ENCODE results near the gene ASB9. TPM values are rescaled to one million over a fixed set of nuclear protein-coding genes. Genes with fewer than 3 reads are reported as not detected.

ASB9 gene
- polyA plus RNA-seq, 2 of the 4 experiments (the other 2 are of a cell fraction) = 24.7 to 40.8 TPM

- no peak for DNase-seq (ENCODE audit: low read depth in 1 of 2, low spot score in 1 of 2)
- FAIRE-seq = peak; percentile 59
- Histone ChIP-seq H3K4me2 (no peak within 1 kb of the TSS), H3K4me3 (no peak within 1 kb of the TSS), H3K27ac (no peak within 1 kb of the TSS), H3K9me3 (no peaks in the 10 kb centered on the region), H3K4me1 (peaks cover under 1% of the 10 kb centered on the region; the same call in 1 of the 3 replicates)
- CTCF ChIA-PET = no interaction called here
- WGBS (ENCODE audit: missing lambda C conversion rate) = 52% methylated on average over 3 of the region's 3 CpGs
- no peak for ATAC-seq
- POLR2A ChIA-PET = no interaction called here
- TF ChIP-seq EP300 (IDR thresholded peaks at IDR 0.05) (no peak), KDM1A (IDR thresholded peaks at IDR 0.05; ENCODE audit: low read depth) (no peak), BHLHE40 (IDR thresholded peaks at IDR 0.05; ENCODE audit: low read depth, low read length) (no peak), CBX8 (IDR thresholded peaks at IDR 0.05) (no peak), USF2 (IDR thresholded peaks at IDR 0.05) (no peak), FOSB (CRISPR knock-in tag; IDR thresholded peaks at IDR 0.05) (no peak), FOSL2 (IDR thresholded peaks at IDR 0.05) (no peak), FOSL2 (CRISPR knock-in tag; IDR thresholded peaks at IDR 0.05) (no peak), ZSCAN20 (CRISPR knock-in tag; IDR thresholded peaks at IDR 0.05) (no peak), NFE2L2 (conservative IDR thresholded peaks at IDR 0.05; ENCODE audit: low read length) (no peak), GATA3 (IDR thresholded peaks at IDR 0.05; ENCODE audit: borderline replicate concordance) (no peak), HOXB5 (CRISPR knock-in tag; IDR thresholded peaks at IDR 0.05) (no peak), MYC (IDR thresholded peaks at IDR 0.05; ENCODE audit: borderline replicate concordance, low read length) (no peak), MAFK (IDR thresholded peaks at IDR 0.05; ENCODE audit: partially characterized antibody) (no peak), RCOR1 (IDR thresholded peaks at IDR 0.05; ENCODE audit: low read depth, low read length) (no peak), NR3C1 (IDR thresholded peaks at IDR 0.05) (no peak)
- TF ChIP-seq, protein P1, sequence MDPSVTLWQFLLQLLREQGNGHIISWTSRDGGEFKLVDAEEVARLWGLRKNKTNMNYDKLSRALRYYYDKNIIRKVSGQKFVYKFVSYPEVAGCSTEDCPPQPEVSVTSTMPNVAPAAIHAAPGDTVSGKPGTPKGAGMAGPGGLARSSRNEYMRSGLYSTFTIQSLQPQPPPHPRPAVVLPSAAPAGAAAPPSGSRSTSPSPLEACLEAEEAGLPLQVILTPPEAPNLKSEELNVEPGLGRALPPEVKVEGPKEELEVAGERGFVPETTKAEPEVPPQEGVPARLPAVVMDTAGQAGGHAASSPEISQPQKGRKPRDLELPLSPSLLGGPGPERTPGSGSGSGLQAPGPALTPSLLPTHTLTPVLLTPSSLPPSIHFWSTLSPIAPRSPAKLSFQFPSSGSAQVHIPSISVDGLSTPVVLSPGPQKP (IDR thresholded peaks at IDR 0.05; ENCODE audit: low read depth, low read length) = no peak
- TF ChIP-seq, protein P2, sequence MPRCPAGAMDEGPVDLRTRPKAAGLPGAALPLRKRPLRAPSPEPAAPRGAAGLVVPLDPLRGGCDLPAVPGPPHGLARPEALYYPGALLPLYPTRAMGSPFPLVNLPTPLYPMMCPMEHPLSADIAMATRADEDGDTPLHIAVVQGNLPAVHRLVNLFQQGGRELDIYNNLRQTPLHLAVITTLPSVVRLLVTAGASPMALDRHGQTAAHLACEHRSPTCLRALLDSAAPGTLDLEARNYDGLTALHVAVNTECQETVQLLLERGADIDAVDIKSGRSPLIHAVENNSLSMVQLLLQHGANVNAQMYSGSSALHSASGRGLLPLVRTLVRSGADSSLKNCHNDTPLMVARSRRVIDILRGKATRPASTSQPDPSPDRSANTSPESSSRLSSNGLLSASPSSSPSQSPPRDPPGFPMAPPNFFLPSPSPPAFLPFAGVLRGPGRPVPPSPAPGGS (IDR thresholded peaks at IDR 0.05) = no peak
- TF ChIP-seq, protein P3, sequence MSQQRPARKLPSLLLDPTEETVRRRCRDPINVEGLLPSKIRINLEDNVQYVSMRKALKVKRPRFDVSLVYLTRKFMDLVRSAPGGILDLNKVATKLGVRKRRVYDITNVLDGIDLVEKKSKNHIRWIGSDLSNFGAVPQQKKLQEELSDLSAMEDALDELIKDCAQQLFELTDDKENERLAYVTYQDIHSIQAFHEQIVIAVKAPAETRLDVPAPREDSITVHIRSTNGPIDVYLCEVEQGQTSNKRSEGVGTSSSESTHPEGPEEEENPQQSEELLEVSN (IDR thresholded peaks at IDR 0.05; ENCODE audit: borderline replicate concordance, low read depth) = no peak
These were observed 45.6 kb upstream of the ASB9 start, which contains the start of gene ASB11 for GRCh38 chrX:15315509-15315908. Gene ASB11 (minus strand): TSS chrX:15315640. CDS start chrX:15315605, 35 bp downstream.

DNA sequence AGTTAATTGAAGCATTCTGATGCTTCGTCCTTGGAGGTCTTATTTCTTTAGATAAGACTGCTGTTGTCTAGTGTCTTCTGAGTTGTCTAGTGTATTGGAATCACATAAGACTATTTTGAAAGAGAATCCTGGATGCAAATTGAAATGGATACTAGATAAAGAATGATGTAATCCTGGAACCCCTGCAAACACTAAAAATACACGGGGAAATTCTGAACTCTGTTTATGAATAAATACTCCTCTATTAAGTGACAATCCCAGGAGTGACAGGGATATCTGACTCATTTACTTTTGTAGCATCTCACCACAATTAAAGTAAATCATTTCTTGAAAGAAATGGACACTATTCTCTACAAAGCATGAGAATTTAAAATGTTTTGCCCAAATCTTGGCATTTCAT, 44.6 kb upstream of the ASB9 start:
- FAIRE-seq (no peak), ATAC-seq (no peak), DNase-seq (ENCODE audit: low read depth in 1 of 2, low spot score in 1 of 2) (no peak)
- H3K27ac ChIP-seq = no peak overlapping the region
- peaks cover 7% of the 10 kb centered on the region; the same call in 1 of the 3 replicates for H3K4me1 ChIP-seq
- H3K4me2 ChIP-seq = no peak overlapping the region
- no peaks in the 10 kb centered on the region for H3K9me3 ChIP-seq
- TF ChIP-seq NFE2L2 (conservative IDR thresholded peaks at IDR 0.05; ENCODE audit: low read length) = no peak
- TF ChIP-seq USF2 (IDR thresholded peaks at IDR 0.05) = no peak
- no peak for TF ChIP-seq JUN (IDR thresholded peaks at IDR 0.05)
- TF ChIP-seq MAZ (IDR thresholded peaks at IDR 0.05; ENCODE audit: borderline replicate concordance, low read depth, low read length) = no peak
- no peak for TF ChIP-seq FOSL2 (IDR thresholded peaks at IDR 0.05)
- no peak for TF ChIP-seq FOSL2 (CRISPR knock-in tag; IDR thresholded peaks at IDR 0.05)
- TF ChIP-seq, protein P4, sequence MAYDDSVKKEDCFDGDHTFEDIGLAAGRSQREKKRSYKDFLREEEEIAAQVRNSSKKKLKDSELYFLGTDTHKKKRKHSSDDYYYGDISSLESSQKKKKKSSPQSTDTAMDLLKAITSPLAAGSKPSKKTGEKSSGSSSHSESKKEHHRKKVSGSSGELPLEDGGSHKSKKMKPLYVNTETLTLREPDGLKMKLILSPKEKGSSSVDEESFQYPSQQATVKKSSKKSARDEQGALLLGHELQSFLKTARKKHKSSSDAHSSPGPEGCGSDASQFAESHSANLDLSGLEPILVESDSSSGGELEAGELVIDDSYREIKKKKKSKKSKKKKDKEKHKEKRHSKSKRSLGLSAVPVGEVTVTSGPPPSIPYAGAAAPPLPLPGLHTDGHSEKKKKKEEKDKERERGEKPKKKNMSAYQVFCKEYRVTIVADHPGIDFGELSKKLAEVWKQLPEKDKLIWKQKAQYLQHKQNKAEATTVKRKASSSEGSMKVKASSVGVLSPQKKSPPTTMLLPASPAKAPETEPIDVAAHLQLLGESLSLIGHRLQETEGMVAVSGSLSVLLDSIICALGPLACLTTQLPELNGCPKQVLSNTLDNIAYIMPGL (CRISPR knock-in tag; IDR thresholded peaks at IDR 0.05; ENCODE audit: borderline replicate concordance) = no peak
- TF ChIP-seq KDM1A (IDR thresholded peaks at IDR 0.05; ENCODE audit: low read depth) = no peak
- TF ChIP-seq GATA3 (IDR thresholded peaks at IDR 0.05; ENCODE audit: borderline replicate concordance) = no peak
- TF ChIP-seq HDAC2 (IDR thresholded peaks at IDR 0.05) = no peak
- H3K4me3 ChIP-seq = no peak overlapping the region
- CTCF ChIA-PET = no interaction called here
- POLR2A ChIA-PET = no interaction called here
- 31% methylated on average over 2 of the region's 2 CpGs for WGBS (ENCODE audit: missing lambda C conversion rate)
